ENCODE results near the gene MORN2.
A peak's percentile ranks its signal among the peaks of the same experiment; 100 is the strongest.

The MORN2 gene

GRCh38 chr2:38873763-38874162 is 2.0 kb upstream of the MORN2 start:
- no peaks in the 10 kb centered on the region for H3K9me2 ChIP-seq (replicated peaks; ENCODE audit: control insufficient read depth, low read length)
- H3K4me1 ChIP-seq (ENCODE audit: control insufficient read depth, low read length), result peaks cover 13% of the 10 kb centered on the region
- no peaks in the 10 kb centered on the region for H3K36me3 ChIP-seq (ENCODE audit: control insufficient read depth, low read length)
- H3F3A ChIP-seq (ENCODE audit: control insufficient read depth, insufficient read depth), result no peaks in the 10 kb centered on the region
- TF ChIP-seq, protein P1, sequence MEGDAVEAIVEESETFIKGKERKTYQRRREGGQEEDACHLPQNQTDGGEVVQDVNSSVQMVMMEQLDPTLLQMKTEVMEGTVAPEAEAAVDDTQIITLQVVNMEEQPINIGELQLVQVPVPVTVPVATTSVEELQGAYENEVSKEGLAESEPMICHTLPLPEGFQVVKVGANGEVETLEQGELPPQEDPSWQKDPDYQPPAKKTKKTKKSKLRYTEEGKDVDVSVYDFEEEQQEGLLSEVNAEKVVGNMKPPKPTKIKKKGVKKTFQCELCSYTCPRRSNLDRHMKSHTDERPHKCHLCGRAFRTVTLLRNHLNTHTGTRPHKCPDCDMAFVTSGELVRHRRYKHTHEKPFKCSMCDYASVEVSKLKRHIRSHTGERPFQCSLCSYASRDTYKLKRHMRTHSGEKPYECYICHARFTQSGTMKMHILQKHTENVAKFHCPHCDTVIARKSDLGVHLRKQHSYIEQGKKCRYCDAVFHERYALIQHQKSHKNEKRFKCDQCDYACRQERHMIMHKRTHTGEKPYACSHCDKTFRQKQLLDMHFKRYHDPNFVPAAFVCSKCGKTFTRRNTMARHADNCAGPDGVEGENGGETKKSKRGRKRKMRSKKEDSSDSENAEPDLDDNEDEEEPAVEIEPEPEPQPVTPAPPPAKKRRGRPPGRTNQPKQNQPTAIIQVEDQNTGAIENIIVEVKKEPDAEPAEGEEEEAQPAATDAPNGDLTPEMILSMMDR (IDR thresholded peaks at IDR 0.05; ENCODE audit: low read depth, low read length, poor library complexity, severe bottlenecking), result no peak
- TF ChIP-seq EZH2phosphoT487 (IDR thresholded peaks at IDR 0.05; ENCODE audit: borderline replicate concordance, low read length), result no peak
- no peaks in the 10 kb centered on the region for H3K27me3 ChIP-seq (ENCODE audit: control insufficient read depth, low read length)
- H3K9me3 ChIP-seq (ENCODE audit: control insufficient read depth, insufficient read depth, low read length), result no peaks in the 10 kb centered on the region
- H3K79me2 ChIP-seq (ENCODE audit: control insufficient read depth, low read length), result peaks cover 19% of the 10 kb centered on the region
- no peak overlapping the region for H3K4me2 ChIP-seq (ENCODE audit: low read length)
- no peak overlapping the region for H3K4me3 ChIP-seq (ENCODE audit: low read length)
- no peak overlapping the region for H3K27ac ChIP-seq (ENCODE audit: low read depth, low read length)
- no peaks in the 10 kb centered on the region for H4K20me1 ChIP-seq (ENCODE audit: control insufficient read depth, insufficient read depth, low read depth, low read length)

- peak overlapping the region; percentile 91 for H3K4me2 ChIP-seq (ENCODE audit: low read length)
- H3K79me2 ChIP-seq (ENCODE audit: control insufficient read depth, low read length), result peaks cover 16% of the 10 kb centered on the region
- peaks cover 13% of the 10 kb centered on the region for H3K4me1 ChIP-seq (ENCODE audit: control insufficient read depth, low read length)
- H3K27ac ChIP-seq (ENCODE audit: low read depth, low read length), result no peak overlapping the region
- H3F3A ChIP-seq (ENCODE audit: control insufficient read depth, insufficient read depth), result no peaks in the 10 kb centered on the region
- H3K27me3 ChIP-seq (ENCODE audit: control insufficient read depth, low read length), result no peaks in the 10 kb centered on the region
- H3K9me3 ChIP-seq (ENCODE audit: control insufficient read depth, insufficient read depth, low read length), result no peaks in the 10 kb centered on the region
- H4K20me1 ChIP-seq (ENCODE audit: control insufficient read depth, insufficient read depth, low read depth, low read length), result no peaks in the 10 kb centered on the region
- TF ChIP-seq, protein P1 (IDR thresholded peaks at IDR 0.05; ENCODE audit: low read depth, low read length, poor library complexity, severe bottlenecking), result no peak
- no peak for TF ChIP-seq EZH2phosphoT487 (IDR thresholded peaks at IDR 0.05; ENCODE audit: borderline replicate concordance, low read length)
- no peaks in the 10 kb centered on the region for H3K36me3 ChIP-seq (ENCODE audit: control insufficient read depth, low read length)
- no peaks in the 10 kb centered on the region for H3K9me2 ChIP-seq (replicated peaks; ENCODE audit: control insufficient read depth, low read length)
- peak overlapping the region; percentile 90 for H3K4me3 ChIP-seq (ENCODE audit: low read length)
Observed at GRCh38 chr2:38875227-38875575, 575 bp upstream of the MORN2 start.

DNA sequence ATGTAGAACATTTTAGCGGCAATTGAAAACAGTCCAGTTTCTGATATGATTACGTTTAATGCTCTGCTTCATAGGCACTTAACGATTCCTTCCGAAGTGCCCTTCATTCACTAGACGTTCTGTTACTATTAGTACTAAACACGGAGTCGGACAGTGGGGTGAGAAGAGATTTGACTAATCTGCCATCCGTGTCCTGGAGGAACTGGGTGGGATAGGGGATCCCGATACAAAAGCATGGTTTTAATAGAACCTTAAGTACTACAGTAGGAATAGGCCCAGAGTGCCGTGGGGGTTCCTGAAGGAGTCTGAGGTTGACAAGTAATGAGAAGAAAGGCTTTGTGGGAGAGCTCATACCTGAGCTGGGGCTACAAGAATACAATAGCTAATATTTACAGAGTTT is 631 bp downstream of the MORN2 start:
- H3K9me3 ChIP-seq (ENCODE audit: control insufficient read depth, insufficient read depth, low read length), result no peaks in the 10 kb centered on the region
- peaks cover 16% of the 10 kb centered on the region for H3K79me2 ChIP-seq (ENCODE audit: control insufficient read depth, low read length)
- H3K4me3 ChIP-seq (ENCODE audit: low read length), result peak overlapping the region; percentile 90
- no peaks in the 10 kb centered on the region for H3K9me2 ChIP-seq (replicated peaks; ENCODE audit: control insufficient read depth, low read length)
- peak overlapping the region; percentile 91 for H3K4me2 ChIP-seq (ENCODE audit: low read length)
- TF ChIP-seq, protein P1 (IDR thresholded peaks at IDR 0.05; ENCODE audit: low read depth, low read length, poor library complexity, severe bottlenecking), result no peak
- no peak for TF ChIP-seq EZH2phosphoT487 (IDR thresholded peaks at IDR 0.05; ENCODE audit: borderline replicate concordance, low read length)
- no peaks in the 10 kb centered on the region for H3K27me3 ChIP-seq (ENCODE audit: control insufficient read depth, low read length)
- no peaks in the 10 kb centered on the region for H4K20me1 ChIP-seq (ENCODE audit: control insufficient read depth, insufficient read depth, low read depth, low read length)
- H3K4me1 ChIP-seq (ENCODE audit: control insufficient read depth, low read length), result peaks cover 13% of the 10 kb centered on the region
- H3K27ac ChIP-seq (ENCODE audit: low read depth, low read length), result no peak overlapping the region
- H3F3A ChIP-seq (ENCODE audit: control insufficient read depth, insufficient read depth), result no peaks in the 10 kb centered on the region
- no peaks in the 10 kb centered on the region for H3K36me3 ChIP-seq (ENCODE audit: control insufficient read depth, low read length)

DNA sequence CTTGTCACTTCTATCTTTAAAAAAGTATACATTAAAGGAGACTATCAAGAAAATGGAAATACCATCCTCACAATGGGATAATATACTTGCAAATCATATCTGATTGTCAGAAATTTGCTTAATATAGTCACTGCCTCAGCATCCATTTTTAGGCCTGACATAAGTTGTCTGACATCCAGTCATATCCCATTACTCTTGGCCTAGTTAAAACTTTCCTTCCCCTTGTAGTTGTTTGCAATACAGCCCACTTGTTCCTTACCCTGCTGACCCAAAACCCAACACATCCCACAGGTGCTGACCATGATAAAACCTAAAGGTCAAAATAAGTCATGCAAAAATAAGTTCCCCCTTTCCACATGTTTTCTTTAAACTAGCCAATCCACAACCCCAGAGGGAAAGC is 10.3 kb downstream of the MORN2 start:
- Histone ChIP-seq H3K27me3 (ENCODE audit: control insufficient read depth, low read length) (no peaks in the 10 kb centered on the region), H3K9me2 (replicated peaks; ENCODE audit: control insufficient read depth, low read length) (no peaks in the 10 kb centered on the region), H3K4me1 (ENCODE audit: control insufficient read depth, low read length) (no peaks in the 10 kb centered on the region), H3K36me3 (ENCODE audit: control insufficient read depth, low read length) (no peaks in the 10 kb centered on the region), H3K9me3 (ENCODE audit: control insufficient read depth, insufficient read depth, low read length) (no peaks in the 10 kb centered on the region), H3K4me3 (ENCODE audit: low read length) (no peak overlapping the region), H3K79me2 (ENCODE audit: control insufficient read depth, low read length) (no peaks in the 10 kb centered on the region), H3F3A (ENCODE audit: control insufficient read depth, insufficient read depth) (no peaks in the 10 kb centered on the region), H3K27ac (ENCODE audit: low read depth, low read length) (no peak overlapping the region), H3K4me2 (ENCODE audit: low read length) (no peak overlapping the region), H4K20me1 (ENCODE audit: control insufficient read depth, insufficient read depth, low read depth, low read length) (no peaks in the 10 kb centered on the region)
- no peak for TF ChIP-seq EZH2phosphoT487 (IDR thresholded peaks at IDR 0.05; ENCODE audit: borderline replicate concordance, low read length)
- TF ChIP-seq, protein P1 (IDR thresholded peaks at IDR 0.05; ENCODE audit: low read depth, low read length, poor library complexity, severe bottlenecking), result no peak

Measured in DOHH2 (cell line).